GM21423 (cell line): ENCODE results near the gene SARS2.
A peak's percentile ranks its signal among the peaks of the same experiment; 100 is the strongest.

ENCODE experiments used
- ATAC-seq: cut with Tn5 transposase; IDR thresholded peaks from one replicate; pipeline ENCODE4 v1.9.1; 2021; ENCODE audit warnings: mild to moderate bottlenecking, moderate library complexity; ENCODE audit not compliant: unreplicated experiment

Gene SARS2

GRCh38 chr19:38869836-38870607 is 60.5 kb downstream of the SARS2 start:
- peak; percentile 64 for ATAC-seq

DNA sequence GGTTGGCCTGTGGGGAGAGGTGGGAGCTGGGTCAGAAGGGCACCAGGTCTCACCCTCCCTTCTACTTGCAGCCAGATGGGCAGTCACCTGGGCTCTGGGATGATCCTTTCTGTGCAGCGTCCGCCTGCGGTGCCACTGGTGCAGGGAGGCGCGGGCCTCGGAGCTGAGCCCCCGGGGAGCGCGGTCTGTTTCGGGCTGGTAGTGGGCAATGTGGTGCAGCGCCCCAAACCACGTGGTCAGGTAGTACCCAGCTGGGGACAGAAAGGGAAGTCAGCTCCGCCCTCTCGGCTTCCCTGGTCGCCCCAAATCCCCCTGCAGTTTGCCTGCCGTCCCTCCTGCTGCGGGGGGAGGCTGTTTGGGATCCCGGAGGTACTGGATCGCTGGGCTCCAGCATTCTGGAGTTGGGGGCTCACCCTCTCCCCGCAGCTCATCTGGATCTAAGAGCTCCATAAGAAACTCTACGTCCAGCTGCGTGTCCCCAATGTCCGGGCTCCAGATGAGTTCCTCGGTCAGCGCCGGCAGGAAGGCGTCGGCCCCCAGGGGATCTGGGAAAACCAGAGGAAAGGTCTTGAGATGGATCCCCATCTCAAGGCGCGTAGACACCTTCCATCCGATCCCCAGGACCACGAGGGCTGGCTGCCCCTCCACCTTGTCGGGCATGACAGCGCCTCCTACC is 61.3 kb downstream of the SARS2 start:
- ATAC-seq: no peak

DNA sequence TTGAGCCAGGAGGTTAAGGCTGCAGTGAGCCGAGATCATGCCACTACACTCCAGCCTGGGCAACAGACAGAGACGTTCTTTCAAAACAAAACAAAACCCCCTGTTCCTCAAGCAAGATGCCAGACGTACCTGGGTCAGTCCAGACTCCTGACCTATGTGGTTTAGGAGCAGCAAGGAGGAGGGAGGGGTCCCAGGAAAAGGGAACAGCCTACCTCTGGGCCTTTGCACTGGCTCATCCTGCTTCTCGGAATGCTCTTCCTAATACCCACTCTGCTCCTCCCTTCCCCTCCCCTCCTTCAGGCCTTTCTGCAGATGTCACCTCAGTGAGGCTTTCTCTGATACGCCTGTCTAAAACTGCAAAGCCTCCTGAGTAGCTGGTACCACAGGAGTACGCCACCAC is 62.0 kb downstream of the SARS2 start:
- no peak for ATAC-seq

- ATAC-seq: no peak
These were observed 63.3 kb downstream of the SARS2 start for GRCh38 chr19:38867171-38867780.
